HG03342 (cell line): ENCODE data around the gene ALPK3.

Experiments used
- ATAC-seq: cut with Tn5 transposase; IDR thresholded peaks from one replicate; pipeline ENCODE4 v1.9.1; 2021; ENCODE audit warnings: mild to moderate bottlenecking, moderate library complexity; ENCODE audit not compliant: unreplicated experiment

ALPK3 gene

DNA sequence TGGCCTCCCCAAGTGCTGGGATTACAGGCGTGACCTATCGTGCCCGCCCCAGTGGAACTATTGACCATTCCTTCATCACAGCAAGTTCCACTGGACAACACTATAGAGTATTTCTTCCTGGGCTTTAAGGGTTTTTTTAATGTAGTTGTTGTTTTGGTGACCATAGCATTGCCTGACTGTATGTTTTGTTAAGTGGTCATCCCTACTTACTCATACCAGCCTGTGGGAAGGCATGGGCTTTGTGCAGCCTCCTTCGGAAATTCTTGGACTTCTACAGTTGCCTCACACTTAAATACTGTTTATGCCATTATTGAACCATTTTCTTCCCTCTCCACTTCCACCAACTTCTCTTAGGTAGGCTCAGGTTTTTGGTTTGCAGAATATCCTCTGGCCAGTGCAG is 19.9 kb upstream of the ALPK3 start:
- no peak for ATAC-seq

- ATAC-seq: no peak
Observed at GRCh38 chr15:84797801-84798200, 19.4 kb upstream of the ALPK3 start.

DNA sequence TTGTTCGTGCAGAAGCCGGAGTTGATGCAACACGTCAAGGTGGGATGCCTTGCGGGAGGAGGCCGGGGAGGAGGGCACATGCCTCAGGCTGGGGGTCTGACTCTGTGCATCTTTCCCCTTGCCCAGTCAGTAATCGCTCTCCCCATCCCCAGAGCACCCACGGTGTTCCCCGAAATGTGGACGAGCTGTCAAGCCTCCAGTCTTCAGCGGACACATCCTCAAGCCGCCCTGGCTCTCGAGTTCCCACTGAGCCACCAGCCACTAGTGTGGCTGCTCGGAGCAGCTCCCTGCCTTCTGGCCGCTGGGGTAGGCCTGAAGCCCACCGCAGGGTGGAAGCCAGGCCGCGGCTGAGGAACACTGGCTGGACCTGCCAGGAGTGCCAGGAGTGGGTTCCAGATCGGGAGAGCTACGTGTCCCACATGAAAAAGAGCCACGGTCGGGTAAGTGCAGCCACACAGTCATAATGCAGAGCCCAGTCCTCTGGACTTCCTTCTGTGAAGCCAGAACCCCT is 18.7 kb upstream of the ALPK3 start:
- ATAC-seq: no peak

DNA sequence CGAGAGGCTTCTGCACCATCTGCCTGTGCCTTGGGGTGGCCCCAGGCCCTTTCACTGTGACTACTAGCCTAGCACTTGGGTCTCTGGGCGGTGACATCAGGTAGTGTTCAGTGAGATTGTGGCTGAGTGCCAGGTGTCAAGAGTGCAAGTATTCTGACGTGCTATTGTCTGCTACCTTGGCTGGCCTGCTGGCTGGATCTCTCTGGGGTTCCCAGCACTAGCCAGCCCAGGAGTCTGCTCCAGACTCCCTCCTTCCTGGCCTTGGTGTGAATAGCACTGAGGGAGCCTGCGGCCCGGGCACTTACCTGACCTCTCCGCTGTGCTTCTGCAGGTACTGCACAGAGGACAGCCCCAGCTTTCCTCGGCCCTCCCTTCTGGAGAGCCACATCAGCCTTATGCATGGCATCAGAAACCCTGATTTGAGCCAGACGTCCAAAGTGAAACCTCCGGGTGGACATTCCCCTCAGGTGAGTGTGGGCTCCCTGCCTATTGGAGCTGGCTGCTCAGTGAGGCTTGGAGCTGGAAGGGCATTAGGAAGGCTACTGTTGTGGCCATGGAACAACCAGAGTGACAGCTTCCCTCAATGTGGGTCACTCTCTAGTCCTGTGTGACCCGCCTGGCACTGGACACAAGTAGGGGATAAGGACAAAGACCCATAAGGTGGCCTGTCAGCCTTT is 17.5 kb upstream of the ALPK3 start:
- ATAC-seq: no peak

GRCh38 chr15:84800365-84800806 is 16.8 kb upstream of the ALPK3 start:
- no peak for ATAC-seq

DNA sequence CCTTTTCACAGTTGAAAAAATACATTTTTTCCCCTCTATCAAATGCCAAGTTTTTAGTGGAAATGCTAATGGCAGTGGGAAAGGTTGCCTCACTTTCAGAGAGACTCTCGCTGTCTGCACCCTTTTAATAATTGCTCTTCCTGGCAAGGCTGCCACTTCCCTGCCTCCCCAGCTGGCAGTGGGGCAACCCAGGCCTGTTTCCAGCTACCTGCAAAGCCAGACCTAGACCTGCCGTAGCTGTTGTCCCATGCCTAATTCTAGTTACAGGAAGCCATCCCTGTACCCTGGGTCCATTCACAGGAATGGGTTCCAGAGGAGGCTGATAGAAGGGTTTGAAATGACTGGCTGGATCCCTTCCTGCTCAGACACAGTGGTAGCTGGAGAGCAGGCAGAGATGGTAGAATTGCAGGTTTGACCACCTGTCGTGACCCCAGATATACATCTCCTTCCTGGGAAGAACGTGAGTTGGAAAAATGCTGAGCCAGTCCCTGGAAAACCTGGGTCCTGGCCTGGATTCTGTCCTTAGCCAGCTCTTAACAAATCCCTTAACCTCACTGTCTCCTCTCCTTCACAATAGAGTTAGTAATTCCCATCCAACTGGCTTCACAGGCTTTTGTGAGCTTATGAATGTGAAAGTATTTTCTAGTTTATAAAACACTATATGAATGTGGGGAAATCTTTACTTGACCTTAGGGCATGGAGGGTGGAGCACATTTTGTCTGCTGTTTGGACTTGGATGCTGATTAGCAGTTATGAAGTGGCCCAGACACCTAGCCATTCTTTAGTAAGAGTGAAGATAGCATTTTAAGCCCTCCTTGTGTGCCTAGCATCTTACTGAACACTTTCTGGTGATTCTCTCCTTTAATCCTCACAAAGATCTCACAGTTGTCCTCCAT is 12.9 kb upstream of the ALPK3 start:
- no peak for ATAC-seq

DNA sequence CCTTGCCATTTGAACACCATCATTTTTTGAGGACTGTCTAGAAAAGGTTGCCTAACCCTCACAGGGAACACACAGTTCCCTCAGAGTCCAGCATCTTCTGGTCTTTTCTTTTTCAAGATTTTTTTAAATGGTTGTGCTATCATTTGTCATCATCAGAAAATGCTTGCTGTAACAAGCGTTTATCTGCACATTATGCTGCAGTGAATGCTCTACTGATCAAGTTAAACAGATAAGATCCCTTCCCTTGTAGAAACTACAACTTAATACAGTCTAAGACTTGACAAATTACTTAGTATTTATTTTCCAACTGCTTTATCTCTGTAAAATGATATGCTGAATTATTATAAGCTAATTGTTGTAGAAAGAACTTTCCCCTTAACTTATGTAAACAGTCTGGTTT is 11.9 kb upstream of the ALPK3 start:
- no peak for ATAC-seq

- no peak for ATAC-seq
Observed at GRCh38 chr15:84807228-84807627, 9.9 kb upstream of the ALPK3 start.

DNA sequence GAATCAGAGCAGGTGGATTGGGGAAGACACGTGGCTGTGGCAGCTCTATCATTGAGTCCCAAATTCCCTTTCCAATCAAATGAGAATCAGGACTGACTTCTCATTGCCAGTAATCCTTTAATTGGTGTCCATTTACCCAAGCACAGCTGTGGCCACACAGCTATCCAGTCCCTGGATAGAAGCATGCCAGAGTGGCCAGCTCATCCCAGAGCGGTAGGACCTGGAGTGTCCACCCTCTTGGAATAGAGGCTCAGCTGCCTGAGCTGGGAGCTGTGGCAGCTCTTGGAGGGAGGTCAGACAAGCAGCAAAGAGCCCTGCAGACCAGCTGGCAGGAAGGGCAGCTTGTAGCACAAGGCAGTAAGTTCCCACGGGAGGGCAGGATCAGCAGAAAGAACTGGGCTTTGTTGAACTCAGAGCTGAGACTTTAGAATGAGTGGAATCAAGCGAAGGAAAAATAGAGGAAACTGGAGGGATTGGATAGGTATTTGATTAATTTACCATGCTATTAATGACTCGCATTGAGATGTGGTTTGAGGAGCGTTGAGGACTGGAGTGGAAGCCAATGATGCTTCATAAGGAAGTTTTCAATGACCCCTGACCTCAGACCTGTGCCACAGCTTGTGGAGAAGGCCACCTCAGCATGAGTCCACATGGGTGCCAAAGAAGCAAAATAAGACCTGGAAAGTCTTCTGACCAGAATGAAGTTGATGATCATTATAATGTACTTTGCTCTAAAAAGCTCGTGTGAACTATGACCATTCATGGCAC is 6.9 kb upstream of the ALPK3 start:
- no peak for ATAC-seq

GRCh38 chr15:84811151-84811550 is 6.0 kb upstream of the ALPK3 start:
- ATAC-seq: no peak

DNA sequence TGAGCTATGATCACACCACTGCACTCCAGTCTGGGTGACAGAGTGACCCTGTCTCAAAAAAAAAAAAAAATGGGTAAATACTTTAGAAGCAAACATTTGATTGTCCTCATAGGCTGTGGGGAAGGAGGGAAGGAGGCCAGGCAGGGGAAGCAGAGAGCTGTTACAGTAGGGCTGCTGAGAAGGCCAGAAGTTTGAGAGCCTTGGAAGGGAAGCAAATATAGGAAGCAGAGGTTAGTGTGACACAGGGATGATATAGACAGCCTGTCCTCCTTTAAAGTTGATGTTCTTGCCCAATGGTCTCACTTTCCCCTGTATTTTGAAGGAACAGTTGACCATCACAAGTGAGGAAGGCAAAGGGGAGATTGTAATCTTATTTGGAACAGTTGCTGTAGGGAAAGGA is 5.3 kb upstream of the ALPK3 start:
- ATAC-seq: no peak

- ATAC-seq: no peak
Observed at GRCh38 chr15:84812842-84813241, 4.3 kb upstream of the ALPK3 start.

DNA sequence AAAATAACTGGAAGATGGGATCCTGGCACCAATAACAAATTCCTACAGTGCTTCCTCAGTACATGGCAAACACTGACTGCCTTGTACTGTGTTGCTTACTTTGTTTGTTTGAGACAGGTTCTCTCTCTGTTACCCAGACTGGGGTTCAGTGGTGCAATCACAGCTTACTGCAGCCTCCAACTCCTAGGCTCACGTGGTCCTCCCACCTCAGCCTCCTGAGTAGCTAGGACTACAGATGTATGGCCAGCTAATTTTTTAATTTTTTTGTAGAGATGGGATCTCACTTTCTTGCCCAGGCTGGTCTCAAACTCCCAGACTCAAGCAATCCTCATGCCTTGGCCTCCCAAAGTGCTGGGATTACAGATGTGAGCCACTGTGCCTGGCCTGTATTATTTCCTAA is 3.7 kb upstream of the ALPK3 start:
- no peak for ATAC-seq

- ATAC-seq: no peak
Observed at GRCh38 chr15:84813931-84814330, 3.2 kb upstream of the ALPK3 start.

GRCh38 chr15:84814916-84815315 is 2.2 kb upstream of the ALPK3 start:
- no peak for ATAC-seq

DNA sequence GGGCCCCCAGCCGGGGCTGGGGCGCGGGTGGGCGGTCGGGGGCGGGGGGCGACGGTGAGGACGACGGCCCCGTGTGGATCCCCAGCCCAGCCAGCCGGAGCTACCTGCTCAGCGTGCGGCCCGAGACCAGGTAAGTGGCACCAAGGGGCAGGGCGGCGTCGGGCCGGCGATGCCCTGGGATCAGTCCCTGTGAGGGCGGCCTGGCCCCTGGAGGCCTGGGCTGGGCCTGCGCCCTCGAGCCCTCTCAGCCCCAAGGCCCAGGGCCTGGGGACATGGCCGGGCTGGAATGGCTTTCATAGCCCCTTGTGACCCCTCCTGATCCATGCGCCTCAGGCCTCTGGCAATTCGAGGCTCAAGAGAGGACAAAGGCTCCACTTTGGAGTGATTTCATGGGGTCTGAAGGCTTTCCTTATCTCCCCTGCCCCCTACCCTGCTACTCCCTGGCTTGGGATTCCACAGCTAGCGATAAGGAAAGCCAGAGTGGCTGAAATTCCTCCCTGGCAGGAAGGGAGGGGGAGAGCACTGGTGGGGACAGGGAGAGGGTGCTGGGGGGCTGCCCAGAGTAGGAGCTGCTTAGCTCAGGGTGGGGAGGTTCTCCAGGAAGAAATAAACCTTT is 418 bp downstream of the ALPK3 start:
- no peak for ATAC-seq

GRCh38 chr15:84818261-84819131 is 1.3 kb downstream of the ALPK3 start:
- no peak for ATAC-seq

GRCh38 chr15:84819291-84819768 is 2.2 kb downstream of the ALPK3 start:
- no peak for ATAC-seq

GRCh38 chr15:84819791-84820190 is 2.6 kb downstream of the ALPK3 start:
- no peak for ATAC-seq

DNA sequence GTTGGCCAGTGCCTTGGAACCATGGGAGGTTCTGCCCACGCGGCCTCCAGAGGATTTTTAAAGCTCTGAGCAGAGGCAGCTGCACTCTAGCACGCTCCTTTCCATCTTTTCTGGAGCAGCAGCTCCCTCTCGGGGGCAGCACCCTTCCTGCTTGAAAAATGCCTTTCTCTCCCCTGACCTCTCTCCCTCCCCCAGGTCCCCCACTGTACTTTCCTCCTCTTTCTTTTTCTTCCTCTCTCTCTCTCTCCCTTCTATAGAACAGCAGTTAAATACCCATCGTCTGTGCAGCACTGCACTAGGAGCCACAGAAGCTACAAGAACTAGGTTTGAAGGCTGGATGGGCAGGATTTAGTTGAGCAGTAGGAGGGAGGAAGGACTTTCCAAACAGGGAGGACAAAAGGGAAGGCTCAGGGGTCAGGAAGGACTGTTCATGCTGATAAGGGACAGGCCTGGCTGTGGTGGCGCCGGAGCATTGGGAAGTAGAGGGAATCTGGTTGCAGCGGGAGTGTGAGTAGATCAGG is 4.4 kb downstream of the ALPK3 start:
- ATAC-seq: no peak
